Melanocyte of skin (primary cell): ENCODE measurements around the gene OR5K4. TPM values are rescaled to one million over a fixed set of nuclear protein-coding genes. Genes with fewer than 3 reads are reported as not detected.

Experiments
- total RNA-seq, 2 donors: library from RNA; depleted of rRNA; stranded (reverse); fragments of >200 nt; gene quantifications; 2 replicates each; pipeline ENCODE4 v1.2.3, GENCODE V29; 2012

The OR5K4 gene, protein sequence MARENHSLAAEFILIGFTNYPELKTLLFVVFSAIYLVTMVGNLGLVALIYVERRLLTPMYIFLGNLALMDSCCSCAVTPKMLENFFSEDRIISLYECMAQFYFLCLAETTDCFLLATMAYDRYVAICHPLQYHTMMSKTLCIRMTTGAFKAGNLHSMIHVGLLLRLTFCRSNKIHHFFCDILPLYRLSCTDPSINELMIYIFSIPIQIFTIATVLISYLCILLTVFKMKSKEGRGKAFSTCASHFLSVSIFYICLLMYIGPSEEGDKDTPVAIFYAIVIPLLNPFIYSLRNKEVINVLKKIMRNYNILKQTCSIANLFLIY
- not detected for total RNA-seq

DNA sequence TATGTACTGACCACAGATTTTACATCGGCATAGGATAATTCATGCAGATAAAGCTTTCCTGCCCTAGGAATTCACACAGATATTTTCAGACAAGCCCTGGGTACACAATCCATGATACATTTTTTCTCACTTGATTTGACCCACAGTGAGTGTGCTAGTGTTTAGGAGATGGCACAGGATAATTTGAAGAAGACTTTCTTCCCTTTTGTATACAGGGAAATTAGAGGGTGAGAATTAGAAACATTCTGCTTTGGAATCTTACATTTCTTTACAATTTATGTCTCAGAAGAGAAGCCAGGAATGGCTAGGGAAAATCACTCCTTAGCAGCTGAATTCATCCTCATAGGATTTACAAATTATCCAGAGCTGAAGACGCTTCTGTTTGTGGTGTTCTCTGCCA, at the start of gene OR5K4:
Gene OR5K4, plus strand, starts transcription at position 301 of the 400 bp plus-strand sequence. Its CDS starts 0 bp downstream, at position 301.

DNA sequence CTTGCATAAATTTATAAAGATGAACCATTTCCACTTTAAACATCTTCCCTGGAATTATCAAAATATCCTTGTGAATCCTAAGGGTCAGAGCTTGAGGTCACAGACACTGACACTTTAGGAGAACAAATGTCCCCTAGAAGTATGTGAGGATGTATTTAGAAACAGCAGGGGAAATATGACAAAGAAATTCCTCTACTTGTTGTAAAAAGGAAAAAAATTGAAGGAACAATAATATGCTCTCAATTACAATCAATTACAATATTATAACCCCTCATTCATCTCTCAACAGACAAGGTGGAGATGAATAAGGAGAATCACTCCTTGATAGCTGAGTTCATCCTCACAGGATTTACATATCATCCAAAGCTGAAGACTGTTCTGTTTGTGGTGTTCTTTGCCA, 36.7 kb downstream of the OR5K4 start, which contains the start of gene OR5K3:
Gene OR5K3, plus strand, starts transcription at position 301 of the 400 bp plus-strand sequence. Its CDS starts 0 bp downstream, at position 301.

Other genes starting within 250 kb of the OR5K4 start
- not detected for gene OR5H1, start 223.1 kb upstream of the OR5K4 start, total RNA-seq
- not detected for gene OR5H14, start 206.4 kb upstream of the OR5K4 start, total RNA-seq
- not detected for gene OR5H15, start 187.2 kb upstream of the OR5K4 start, total RNA-seq
- gene OR5H6, start 89.6 kb upstream of the OR5K4 start, total RNA-seq, result not detected
- not detected for gene OR5H2, start 71.3 kb upstream of the OR5K4 start, total RNA-seq
- not detected for gene OR5K3, start 36.8 kb downstream of the OR5K4 start, total RNA-seq
- gene OR5K1, start 109.3 kb downstream of the OR5K4 start, total RNA-seq, result not detected
- gene OR5K2, start 143.8 kb downstream of the OR5K4 start, total RNA-seq, result not detected
- gene CLDND1, start 169.0 kb downstream of the OR5K4 start, total RNA-seq, result 100 to 1,000 TPM in 1 of 2 donors, 10 to 100 TPM in 1; 61.6 to 110 TPM
- gene GPR15, start 178.1 kb downstream of the OR5K4 start, total RNA-seq, result not detected
- 10 to 100 TPM; 18.9 to 35.0 TPM for gene CPOX, start 239.8 kb downstream of the OR5K4 start, total RNA-seq